ENCODE data around the gene SPTLC2. TPM values are rescaled to one million over a fixed set of nuclear protein-coding genes. Genes with fewer than 3 reads are reported as not detected.

SPTLC2 gene
- total RNA-seq, 1 donor from 2014 or later = 40.9 TPM

DNA sequence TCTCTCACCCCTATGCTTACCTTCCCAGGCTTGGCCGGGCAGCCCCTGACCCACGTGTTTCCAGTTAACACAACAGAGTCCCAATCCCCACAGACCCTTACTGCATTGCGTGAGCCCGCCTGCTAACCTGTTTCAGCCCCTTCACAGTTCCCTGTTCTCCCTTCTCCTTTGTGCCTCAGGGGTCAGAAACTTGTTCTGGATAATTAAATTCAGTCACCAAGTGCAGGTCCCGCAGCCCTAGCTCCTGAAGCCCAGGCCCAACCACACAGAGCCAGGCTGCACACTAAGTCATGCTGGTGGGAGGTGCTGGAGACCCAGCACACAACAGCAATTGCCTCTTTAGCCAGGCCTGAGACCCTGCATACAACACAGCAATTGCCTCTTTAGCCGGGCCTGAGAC, 127.4 kb downstream of the SPTLC2 start:
- Mint-ChIP-seq H3K36me3 (no peaks in the 10 kb centered on the region), H3K4me3 (no peak overlapping the region), H3K27ac (no peak overlapping the region), H3K27me3 (no peaks in the 10 kb centered on the region), H3K4me1 (ENCODE audit: unreplicated experiment) (no peaks in the 10 kb centered on the region), H3K9me3 (no peaks in the 10 kb centered on the region)
- DNase-seq (ENCODE audit: extremely low spot score, unreplicated experiment) = no peak
- TF ChIP-seq, protein P1, sequence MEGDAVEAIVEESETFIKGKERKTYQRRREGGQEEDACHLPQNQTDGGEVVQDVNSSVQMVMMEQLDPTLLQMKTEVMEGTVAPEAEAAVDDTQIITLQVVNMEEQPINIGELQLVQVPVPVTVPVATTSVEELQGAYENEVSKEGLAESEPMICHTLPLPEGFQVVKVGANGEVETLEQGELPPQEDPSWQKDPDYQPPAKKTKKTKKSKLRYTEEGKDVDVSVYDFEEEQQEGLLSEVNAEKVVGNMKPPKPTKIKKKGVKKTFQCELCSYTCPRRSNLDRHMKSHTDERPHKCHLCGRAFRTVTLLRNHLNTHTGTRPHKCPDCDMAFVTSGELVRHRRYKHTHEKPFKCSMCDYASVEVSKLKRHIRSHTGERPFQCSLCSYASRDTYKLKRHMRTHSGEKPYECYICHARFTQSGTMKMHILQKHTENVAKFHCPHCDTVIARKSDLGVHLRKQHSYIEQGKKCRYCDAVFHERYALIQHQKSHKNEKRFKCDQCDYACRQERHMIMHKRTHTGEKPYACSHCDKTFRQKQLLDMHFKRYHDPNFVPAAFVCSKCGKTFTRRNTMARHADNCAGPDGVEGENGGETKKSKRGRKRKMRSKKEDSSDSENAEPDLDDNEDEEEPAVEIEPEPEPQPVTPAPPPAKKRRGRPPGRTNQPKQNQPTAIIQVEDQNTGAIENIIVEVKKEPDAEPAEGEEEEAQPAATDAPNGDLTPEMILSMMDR (conservative IDR thresholded peaks at IDR 0.05) = no peak

DNA sequence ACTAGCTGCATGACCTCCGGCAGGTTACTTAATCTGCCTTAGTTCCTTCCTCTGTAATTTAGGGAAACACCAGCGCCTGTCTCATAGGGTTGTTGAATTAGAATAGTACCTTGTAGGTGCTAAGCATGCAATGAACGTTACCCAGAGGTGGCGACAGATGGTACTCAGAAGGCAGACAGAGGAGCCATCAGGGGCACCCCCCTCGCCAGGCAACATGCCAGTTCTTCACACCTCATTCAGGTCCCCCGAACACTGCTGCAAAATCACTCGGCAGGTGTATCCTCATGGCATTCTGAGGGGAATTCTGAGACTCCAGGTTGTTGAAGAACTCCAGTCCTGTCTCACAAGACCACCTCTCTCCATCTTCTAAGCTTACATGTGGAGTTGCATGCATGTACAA, 127.9 kb downstream of the SPTLC2 start:
- Mint-ChIP-seq H3K4me3 (no peak overlapping the region), H3K9me3 (no peaks in the 10 kb centered on the region), H3K36me3 (no peaks in the 10 kb centered on the region), H3K27me3 (no peaks in the 10 kb centered on the region), H3K27ac (no peak overlapping the region), H3K4me1 (ENCODE audit: unreplicated experiment) (no peaks in the 10 kb centered on the region)
- TF ChIP-seq, protein P1 (conservative IDR thresholded peaks at IDR 0.05) = no peak
- DNase-seq (ENCODE audit: extremely low spot score, unreplicated experiment) = no peak

DNA sequence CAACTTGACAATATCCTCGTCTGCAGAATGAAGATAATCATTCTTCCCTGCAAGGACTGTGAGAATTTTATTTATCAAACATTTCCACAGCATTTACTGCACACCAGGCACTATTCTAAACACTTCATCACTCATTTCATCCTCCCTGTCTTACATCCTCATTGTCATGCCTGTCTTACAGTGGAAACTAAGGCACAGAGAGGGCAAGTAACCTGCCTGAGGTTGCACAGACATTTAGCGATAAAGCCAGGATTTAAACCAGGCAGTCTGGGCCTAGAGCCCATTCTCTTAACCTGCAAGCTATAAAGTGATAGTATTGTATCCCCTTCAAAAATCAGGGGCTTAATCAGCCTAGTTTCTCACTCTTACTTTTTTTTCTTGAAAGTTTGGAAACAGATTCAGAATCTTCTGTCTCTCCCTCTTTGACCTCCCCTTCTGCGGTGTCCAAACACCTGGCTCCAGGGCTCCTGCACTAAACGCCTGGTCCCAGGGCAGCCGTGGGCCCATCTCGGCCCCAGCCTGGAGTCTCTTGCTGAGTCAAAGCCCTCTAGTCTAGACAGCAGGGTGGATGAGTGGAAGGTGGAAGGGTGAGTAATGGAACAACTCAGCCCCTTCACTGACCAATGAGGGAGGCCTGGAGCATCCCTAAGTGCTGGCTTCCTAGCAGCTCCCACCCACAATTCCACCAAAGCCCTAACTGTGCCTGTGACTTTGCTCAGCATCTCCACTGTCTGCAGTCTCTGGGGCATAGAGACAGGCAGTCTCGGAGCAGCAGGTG, 130.3 kb downstream of the SPTLC2 start:
- Mint-ChIP-seq H3K4me3 (no peak overlapping the region), H3K4me1 (ENCODE audit: unreplicated experiment) (no peaks in the 10 kb centered on the region), H3K36me3 (no peaks in the 10 kb centered on the region), H3K9me3 (no peaks in the 10 kb centered on the region), H3K27ac (no peak overlapping the region), H3K27me3 (no peaks in the 10 kb centered on the region)
- TF ChIP-seq, protein P1 (conservative IDR thresholded peaks at IDR 0.05) = no peak
- no peak for DNase-seq (ENCODE audit: extremely low spot score, unreplicated experiment)

DNA sequence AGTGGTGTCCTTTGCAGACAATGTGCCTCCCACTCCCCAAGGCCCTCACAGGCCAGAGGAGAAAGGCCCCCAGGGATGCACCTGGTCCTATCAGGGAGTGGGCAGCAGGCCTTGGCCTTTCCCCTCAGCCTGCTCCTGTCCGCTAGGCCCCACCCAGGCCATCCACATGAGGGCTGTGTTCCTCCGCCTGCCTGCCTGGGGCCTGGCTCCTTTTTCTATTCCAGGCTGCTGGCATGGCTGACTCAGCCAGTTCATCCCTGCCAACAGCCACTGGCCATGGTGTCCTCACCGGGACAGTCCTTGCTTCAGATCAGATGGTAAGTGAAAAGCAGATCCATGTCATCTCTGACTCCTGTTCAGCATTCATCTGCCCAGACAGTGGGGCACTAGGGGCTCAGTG, 131.2 kb downstream of the SPTLC2 start:
- H3K27ac Mint-ChIP-seq = no peak overlapping the region
- no peak overlapping the region for H3K4me3 Mint-ChIP-seq
- DNase-seq (ENCODE audit: extremely low spot score, unreplicated experiment) = no peak
- no peaks in the 10 kb centered on the region for H3K4me1 Mint-ChIP-seq (ENCODE audit: unreplicated experiment)
- H3K36me3 Mint-ChIP-seq = no peaks in the 10 kb centered on the region
- no peaks in the 10 kb centered on the region for H3K27me3 Mint-ChIP-seq
- H3K9me3 Mint-ChIP-seq = no peaks in the 10 kb centered on the region
- TF ChIP-seq, protein P1 (conservative IDR thresholded peaks at IDR 0.05) = no peak

DNA sequence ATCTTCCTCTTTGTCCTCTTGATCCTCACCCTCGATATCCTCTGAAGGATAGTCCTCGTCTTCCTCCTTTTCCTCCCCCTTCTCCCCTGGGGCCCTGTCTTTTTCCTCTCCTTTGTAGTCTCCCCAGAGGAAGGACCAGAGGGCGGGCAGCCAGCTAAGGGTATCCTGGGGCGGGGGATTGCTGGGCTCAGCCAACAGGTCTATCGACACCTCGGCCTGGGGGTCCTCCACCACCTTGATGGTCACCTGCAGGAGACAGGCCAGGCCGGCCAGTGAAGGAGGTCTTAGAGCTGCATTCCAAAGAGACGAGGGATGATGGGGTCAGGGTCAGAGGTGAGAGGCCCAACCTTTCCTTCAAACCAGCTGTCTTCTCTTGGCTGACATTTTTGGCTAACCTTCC, 134.0 kb downstream of the SPTLC2 start:
- TF ChIP-seq, protein P1 (conservative IDR thresholded peaks at IDR 0.05) = no peak
- H3K4me1 Mint-ChIP-seq (ENCODE audit: unreplicated experiment) = no peaks in the 10 kb centered on the region
- H3K27me3 Mint-ChIP-seq = no peaks in the 10 kb centered on the region
- no peaks in the 10 kb centered on the region for H3K36me3 Mint-ChIP-seq
- H3K9me3 Mint-ChIP-seq = no peaks in the 10 kb centered on the region
- DNase-seq (ENCODE audit: extremely low spot score, unreplicated experiment) = no peak
- no peak overlapping the region for H3K4me3 Mint-ChIP-seq
- H3K27ac Mint-ChIP-seq = no peak overlapping the region
